Panc1 (cell line): ENCODE data around the gene ANKRD65. TPM values are rescaled to one million over a fixed set of nuclear protein-coding genes. Genes with fewer than 3 reads are reported as not detected.
"Not testable (repeated sequence)": the region's sequence is repeated elsewhere in the genome, so short reads cannot be mapped to it uniquely, and the experiment has no call there.

Source experiments
- ATAC-seq: fragments of 200-7000 bp; cut with Tn5 transposase; 2 replicates; pipeline ENCODE4 v1.9.1; 2020; ENCODE audit warnings: mild to moderate bottlenecking, moderate library complexity
- BruUV-seq: library from RNA; stranded (reverse); fragments of 400-500 nt; replicated peaks from 2 replicates; lab custom pipeline; 2021; lab: Mats Ljungman, UMichigan
- CTCF ChIA-PET: fragments of 300-600 bp; sonication (Branson Sonifier 250); formaldehyde crosslinking; loops from one replicate; lab custom pipeline; 2022; ENCODE audit warnings: antibody characterized with exemption; lab: Charles Lee
- POLR2A ChIA-PET: fragments of 300-600 bp; sonication (Branson Sonifier 250); formaldehyde crosslinking; loops from one replicate; lab custom pipeline; 2022; ENCODE audit warnings: antibody characterized with exemption; lab: Charles Lee
- DNase-seq: peaks from one replicate; pipeline ENCODE4 v3.0.0-alpha.2; 2010; ENCODE audit warnings: low read depth, low spot score
- H3K27ac ChIP-seq: 2 replicates; pipeline ENCODE4 v1.5.1; 2011; ENCODE audit warnings: mild to moderate bottlenecking, low read length, inconsistent platforms
- H3K27me3 ChIP-seq: fragments of 200-500 bp; sonication (Bioruptor generic); 2 replicates; pipeline ENCODE4 v1.6.0; 2014; ENCODE audit warnings: low read length, inconsistent platforms; ENCODE audit not compliant: control insufficient read depth, insufficient read depth
- H3K36me3 ChIP-seq: fragments of 200-500 bp; sonication (Bioruptor generic); 2 replicates; pipeline ENCODE4 v1.5.1; 2014; ENCODE audit warnings: inconsistent platforms, mild to moderate bottlenecking, low read length, moderate library complexity; ENCODE audit not compliant: control insufficient read depth, insufficient read depth
- H3K4me1 ChIP-seq: 2 replicates; pipeline ENCODE4 v1.5.1; 2011; ENCODE audit warnings: inconsistent platforms, mild to moderate bottlenecking, low read length, moderate library complexity; ENCODE audit not compliant: control insufficient read depth, insufficient read depth
- H3K4me3 ChIP-seq, 2 experiments: 2 replicates each; pipeline ENCODE4 v1.5.1; 2011 to 2012; ENCODE audit warnings: low read depth in 2 of 2, low read length in 2 of 2, mild to moderate bottlenecking in 2 of 2, inconsistent platforms in 1 of 2, moderate library complexity in 1 of 2
- H3K9me3 ChIP-seq: fragments of 200-500 bp; sonication (Bioruptor generic); 2 replicates; pipeline ENCODE4 v1.5.1; 2014; ENCODE audit warnings: low read depth, mild to moderate bottlenecking, inconsistent platforms, low read length, moderate library complexity; ENCODE audit not compliant: control insufficient read depth, insufficient read depth
- CTCF ChIP-seq: fragments of 450-650 bp; IDR thresholded peaks from 2 replicates; pipeline ENCODE4 v1.5.1; 2017; ENCODE audit warnings: mild to moderate bottlenecking
- POLR2AphosphoS5 ChIP-seq: IDR thresholded peaks from 2 replicates; pipeline ENCODE4 v1.6.1; 2012; ENCODE audit warnings: mild to moderate bottlenecking, low read depth, low read length, moderate library complexity
- REST ChIP-seq, 2 experiments: IDR thresholded peaks; 2 replicates each; pipeline ENCODE4 v1.6.1; 2011 to 2012; ENCODE audit warnings: low read depth in 2 of 2, control low read depth in 1 of 2, low read length in 1 of 2, mild to moderate bottlenecking in 1 of 2, moderate library complexity in 1 of 2; ENCODE audit not compliant: insufficient read depth in 1 of 2
- SIN3A ChIP-seq: IDR thresholded peaks from 2 replicates; pipeline ENCODE4 v1.6.1; 2012; ENCODE audit warnings: low read depth, mild to moderate bottlenecking, low read length, moderate library complexity, borderline replicate concordance; ENCODE audit not compliant: insufficient read depth
- TCF7L2 ChIP-seq: IDR thresholded peaks from 2 replicates; pipeline ENCODE4 v1.6.1; 2011; ENCODE audit warnings: mild to moderate bottlenecking, low read depth, low read length, inconsistent platforms
- in situ Hi-C: cut with HindIII; loops from 2 replicates; pipeline ENCODE4 v1.10.0; 2016; ENCODE audit warnings: low sequenced_read_pairs, low pct_unique_long_range_greater_than_20kb
- intact Hi-C: fragments of 100-400 bp; cut with micrococcal nuclease; formaldehyde crosslinking; loops from one replicate; pipeline ENCODE4 v1.10.0; 2022; ENCODE audit not compliant: unreplicated experiment
- total RNA-seq: library from RNA; stranded (reverse); gene quantifications from one replicate; pipeline ENCODE4 v1.2.1, GENCODE V29; 2021; ENCODE audit not compliant: unreplicated experiment

ANKRD65 gene
- total RNA-seq, 1 experiment from 2014 or later = 1.9 TPM

GRCh38 chr1:1429671-1430073, 8.6 kb upstream of the ANKRD65 start:
- CTCF ChIA-PET = interaction anchor here (0.7 kb wide), 1 partner anchor 11 kb away, joined by 6 read pairs; no protein-coding TSS in a partner anchor
- POLR2A ChIA-PET = no interaction called here
- H3K27ac ChIP-seq = peak overlapping the region; percentile 91

DNA sequence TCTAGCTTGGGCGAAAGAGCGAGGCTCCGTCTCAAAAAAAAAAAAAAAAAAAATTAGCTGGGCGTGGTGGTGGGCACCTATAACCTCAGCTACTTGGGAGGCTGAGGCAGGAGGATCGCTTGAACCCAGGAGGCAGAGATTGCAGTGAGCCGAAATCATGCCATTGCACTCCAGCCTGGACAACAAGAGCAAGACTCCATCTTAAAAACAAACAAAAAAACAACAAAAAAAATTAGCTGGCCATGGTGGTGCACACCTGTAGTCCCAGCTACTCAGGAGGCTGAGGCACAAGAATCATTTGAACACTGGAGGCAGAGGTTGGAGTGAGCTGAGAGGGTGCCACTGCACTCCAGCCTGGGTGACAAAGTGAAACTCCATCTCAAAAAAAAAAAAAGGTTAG, 7.9 kb upstream of the ANKRD65 start:
- DNase-seq, H3K4me3 ChIP-seq, POLR2A ChIA-PET, intact Hi-C loops, H3K9me3 ChIP-seq, in situ Hi-C loops, BruUV-seq, H3K27me3 ChIP-seq, ATAC-seq, H3K36me3 ChIP-seq: not testable (repeated sequence)
- peaks cover 58% of the 10 kb centered on the region for H3K4me1 ChIP-seq
- CTCF ChIA-PET = interaction anchor here (0.7 kb wide), 1 partner anchor 11 kb away, joined by 6 read pairs; no protein-coding TSS in a partner anchor
- H3K27ac ChIP-seq = peak overlapping the region; percentile 91

More at GRCh38 chr1:1429671-1430073, 8.6 kb upstream of the ANKRD65 start:
- Histone ChIP-seq H3K36me3 (no peaks in the 10 kb centered on the region), H3K4me3 (0 out of 4 replicates have a peak overlapping the region, but pooled peaks of 1 of the 2 experiments have one; percentile 15), H3K4me1 (peaks cover 65% of the 10 kb centered on the region), H3K9me3 (no peaks in the 10 kb centered on the region), H3K27me3 (no peaks in the 10 kb centered on the region)
- BruUV-seq = TSS peak; percentile 60
- in situ Hi-C loops (no loop called here), intact Hi-C loops (no loop called here)
- DNase-seq (no peak), ATAC-seq (no peak)
- TF ChIP-seq REST (IDR thresholded peaks at IDR 0.05; ENCODE audit: insufficient read depth in 1 of 2, low read depth in 2 of 2, low read length in 1 of 2) (no peak), TCF7L2 (no peak), POLR2AphosphoS5 (no peak), SIN3A (no peak), CTCF (no peak)

GRCh38 chr1:1428174-1428573, 7.1 kb upstream of the ANKRD65 start:
- no peaks in the 10 kb centered on the region for H3K27me3 ChIP-seq
- peak overlapping the region; percentile 91 for H3K27ac ChIP-seq
- in situ Hi-C loops = no loop called here
- ATAC-seq (no peak), DNase-seq (no peak)
- ChIA-PET POLR2A (no interaction called here), CTCF (no interaction called here)
- BruUV-seq = no TSS peak
- H3K9me3 ChIP-seq = no peaks in the 10 kb centered on the region
- H3K36me3 ChIP-seq = no peaks in the 10 kb centered on the region
- no peak overlapping the region for H3K4me3 ChIP-seq
- TF ChIP-seq REST (IDR thresholded peaks at IDR 0.05; ENCODE audit: insufficient read depth in 1 of 2, low read depth in 2 of 2, low read length in 1 of 2) (no peak), POLR2AphosphoS5 (0 out of 2 replicates have a peak, but pooled peaks have one; percentile 16), TCF7L2 (no peak), CTCF (no peak), SIN3A (0 out of 2 replicates have a peak, but pooled peaks have one; percentile 19)
- intact Hi-C loops = no loop called here
- H3K4me1 ChIP-seq = peaks cover 52% of the 10 kb centered on the region
